ENCODE data around the gene TRAF1. TPM values are rescaled to one million over a fixed set of nuclear protein-coding genes. Genes with fewer than 3 reads are reported as not detected.

TRAF1 gene
- total and polyA plus RNA-seq, 10 of the 15 experiments (the other 5 are each of a cell fraction or from before 2014, with no cell fraction given) = 13.8 to 163 (median 128) TPM

DNA sequence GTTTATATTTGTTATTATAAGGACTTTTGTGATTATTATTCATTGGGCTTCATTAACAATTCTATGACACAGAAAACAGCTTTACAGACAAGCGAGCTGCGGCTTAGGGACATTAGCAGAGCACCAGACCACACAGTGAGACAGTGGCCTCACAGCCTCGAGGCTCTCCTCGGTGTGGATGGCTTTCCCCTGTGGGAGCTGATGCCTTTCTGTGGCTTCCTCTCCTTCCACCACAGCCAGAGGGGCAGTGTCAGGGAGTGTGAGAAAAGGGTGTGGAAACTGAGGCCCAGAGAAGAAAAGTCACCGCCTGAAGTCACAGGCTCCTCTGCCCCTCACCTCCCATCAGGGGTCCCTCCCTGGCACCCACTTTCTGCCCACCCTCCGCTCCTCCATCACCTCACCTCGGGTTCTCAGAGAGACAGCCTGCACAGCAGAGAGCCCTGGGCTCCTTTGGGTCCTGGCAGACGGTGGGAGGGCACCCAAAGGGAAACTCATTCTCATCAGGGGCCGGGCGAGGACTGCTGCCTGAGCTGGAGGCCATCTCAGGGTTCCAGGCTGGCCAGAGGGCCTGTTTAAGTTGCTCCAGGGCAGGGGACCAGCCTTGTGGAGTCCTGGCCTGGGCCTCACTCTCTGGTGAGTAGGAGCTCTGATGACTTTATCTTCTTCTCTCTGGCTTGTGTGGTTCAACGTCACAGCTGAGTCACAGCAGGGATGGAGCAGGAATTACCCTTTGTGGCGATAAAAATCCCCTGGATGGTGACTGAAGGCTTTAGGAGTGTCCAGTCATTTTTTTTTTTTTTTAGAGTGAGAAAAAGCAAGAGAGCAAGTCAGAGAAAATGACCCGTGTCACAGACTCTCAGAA lies 830 bp downstream of the TRAF1 start (continued):
- TF ChIP-seq ASH2L (IDR thresholded peaks at IDR 0.05; ENCODE audit: borderline replicate concordance, low read depth) = no peak
- peak; percentile 70; the same call in 1 of the 2 replicates for TF ChIP-seq EED (IDR thresholded peaks at IDR 0.05; ENCODE audit: low read depth)
- TF ChIP-seq BMI1 (IDR thresholded peaks at IDR 0.05; ENCODE audit: borderline replicate concordance) = no peak
- TF ChIP-seq, protein P1, sequence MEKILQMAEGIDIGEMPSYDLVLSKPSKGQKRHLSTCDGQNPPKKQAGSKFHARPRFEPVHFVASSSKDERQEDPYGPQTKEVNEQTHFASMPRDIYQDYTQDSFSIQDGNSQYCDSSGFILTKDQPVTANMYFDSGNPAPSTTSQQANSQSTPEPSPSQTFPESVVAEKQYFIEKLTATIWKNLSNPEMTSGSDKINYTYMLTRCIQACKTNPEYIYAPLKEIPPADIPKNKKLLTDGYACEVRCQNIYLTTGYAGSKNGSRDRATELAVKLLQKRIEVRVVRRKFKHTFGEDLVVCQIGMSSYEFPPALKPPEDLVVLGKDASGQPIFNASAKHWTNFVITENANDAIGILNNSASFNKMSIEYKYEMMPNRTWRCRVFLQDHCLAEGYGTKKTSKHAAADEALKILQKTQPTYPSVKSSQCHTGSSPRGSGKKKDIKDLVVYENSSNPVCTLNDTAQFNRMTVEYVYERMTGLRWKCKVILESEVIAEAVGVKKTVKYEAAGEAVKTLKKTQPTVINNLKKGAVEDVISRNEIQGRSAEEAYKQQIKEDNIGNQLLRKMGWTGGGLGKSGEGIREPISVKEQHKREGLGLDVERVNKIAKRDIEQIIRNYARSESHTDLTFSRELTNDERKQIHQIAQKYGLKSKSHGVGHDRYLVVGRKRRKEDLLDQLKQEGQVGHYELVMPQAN (conservative IDR thresholded peaks at IDR 0.05) = 0 out of 2 replicates have a peak, but pooled peaks have one; percentile 24
- peak; percentile 97 for TF ChIP-seq RELA (IDR thresholded peaks at IDR 0.05; ENCODE audit: borderline replicate concordance, partially characterized antibody)
- no peak for TF ChIP-seq SMARCA5 (IDR thresholded peaks at IDR 0.05)
- 0 out of 2 replicates have a peak, but pooled peaks have one; percentile 29 for TF ChIP-seq TARDBP (IDR thresholded peaks at IDR 0.05; ENCODE audit: borderline replicate concordance)
- TF ChIP-seq MTA3 (IDR thresholded peaks at IDR 0.05; ENCODE audit: borderline replicate concordance, low read length) = no peak
- peak; percentile 97 for TF ChIP-seq POLR2A (IDR thresholded peaks at IDR 0.05; ENCODE audit: low read depth, low read length)
- no peak for TF ChIP-seq NR2F1 (conservative IDR thresholded peaks at IDR 0.05)
- no peak; the same call in 1 of the 2 replicates for TF ChIP-seq WRNIP1 (IDR thresholded peaks at IDR 0.05; ENCODE audit: borderline replicate concordance, low read depth, low read length)
- TF ChIP-seq RCOR1 (conservative IDR thresholded peaks at IDR 0.05; ENCODE audit: low read depth, low read length) = 0 out of 2 replicates have a peak, but pooled peaks have one; percentile 16
- peak; percentile 94 for TF ChIP-seq CREM (IDR thresholded peaks at IDR 0.05; ENCODE audit: low read depth)
- no peak for TF ChIP-seq NR2C2 (IDR thresholded peaks at IDR 0.05; ENCODE audit: borderline replicate concordance, control insufficient read depth, insufficient read length, low read depth)
- TF ChIP-seq GATAD2B (conservative IDR thresholded peaks at IDR 0.05; ENCODE audit: low read depth) = peak; percentile 32; the same call in 1 of the 2 replicates
- TF ChIP-seq TCF7 (IDR thresholded peaks at IDR 0.05; ENCODE audit: borderline replicate concordance) = no peak
- peak; percentile 44; the same call in 1 of the 2 replicates for TF ChIP-seq SIN3A (IDR thresholded peaks at IDR 0.05; ENCODE audit: low read depth, low read length)
- peak; percentile 60; the same call in 1 of the 2 replicates for TF ChIP-seq NBN (IDR thresholded peaks at IDR 0.05)
- TF ChIP-seq FOXK2 (IDR thresholded peaks at IDR 0.05) = no peak
- TF ChIP-seq SMAD1 (IDR thresholded peaks at IDR 0.05; ENCODE audit: low read depth, partially characterized antibody) = peak; percentile 92
- TF ChIP-seq TAF1 (IDR thresholded peaks at IDR 0.05; ENCODE audit: borderline replicate concordance, low read depth, low read length) = peak; percentile 82
- no peak for TF ChIP-seq KDM1A (IDR thresholded peaks at IDR 0.05; ENCODE audit: borderline replicate concordance)
- TF ChIP-seq MTA2 (IDR thresholded peaks at IDR 0.05; ENCODE audit: low read depth) = 0 out of 2 replicates have a peak, but pooled peaks have one; percentile 32
- TF ChIP-seq, protein P2, sequence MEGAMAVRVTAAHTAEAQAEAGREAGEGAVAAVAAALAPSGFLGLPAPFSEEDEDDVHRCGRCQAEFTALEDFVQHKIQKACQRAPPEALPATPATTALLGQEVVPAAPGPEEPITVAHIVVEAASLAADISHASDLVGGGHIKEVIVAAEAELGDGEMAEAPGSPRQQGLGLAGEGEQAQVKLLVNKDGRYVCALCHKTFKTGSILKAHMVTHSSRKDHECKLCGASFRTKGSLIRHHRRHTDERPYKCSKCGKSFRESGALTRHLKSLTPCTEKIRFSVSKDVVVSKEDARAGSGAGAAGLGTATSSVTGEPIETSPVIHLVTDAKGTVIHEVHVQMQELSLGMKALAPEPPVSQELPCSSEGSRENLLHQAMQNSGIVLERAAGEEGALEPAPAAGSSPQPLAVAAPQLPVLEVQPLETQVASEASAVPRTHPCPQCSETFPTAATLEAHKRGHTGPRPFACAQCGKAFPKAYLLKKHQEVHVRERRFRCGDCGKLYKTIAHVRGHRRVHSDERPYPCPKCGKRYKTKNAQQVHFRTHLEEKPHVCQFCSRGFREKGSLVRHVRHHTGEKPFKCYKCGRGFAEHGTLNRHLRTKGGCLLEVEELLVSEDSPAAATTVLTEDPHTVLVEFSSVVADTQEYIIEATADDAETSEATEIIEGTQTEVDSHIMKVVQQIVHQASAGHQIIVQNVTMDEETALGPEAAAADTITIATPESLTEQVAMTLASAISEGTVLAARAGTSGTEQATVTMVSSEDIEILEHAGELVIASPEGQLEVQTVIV (IDR thresholded peaks at IDR 0.05; ENCODE audit: borderline replicate concordance, partially characterized antibody) = no peak
- TF ChIP-seq, protein P3, sequence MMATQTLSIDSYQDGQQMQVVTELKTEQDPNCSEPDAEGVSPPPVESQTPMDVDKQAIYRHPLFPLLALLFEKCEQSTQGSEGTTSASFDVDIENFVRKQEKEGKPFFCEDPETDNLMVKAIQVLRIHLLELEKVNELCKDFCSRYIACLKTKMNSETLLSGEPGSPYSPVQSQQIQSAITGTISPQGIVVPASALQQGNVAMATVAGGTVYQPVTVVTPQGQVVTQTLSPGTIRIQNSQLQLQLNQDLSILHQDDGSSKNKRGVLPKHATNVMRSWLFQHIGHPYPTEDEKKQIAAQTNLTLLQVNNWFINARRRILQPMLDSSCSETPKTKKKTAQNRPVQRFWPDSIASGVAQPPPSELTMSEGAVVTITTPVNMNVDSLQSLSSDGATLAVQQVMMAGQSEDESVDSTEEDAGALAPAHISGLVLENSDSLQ (IDR thresholded peaks at IDR 0.05) = peak; percentile 60
- TF ChIP-seq BHLHE40 (IDR thresholded peaks at IDR 0.05; ENCODE audit: borderline replicate concordance in 1 of 2, low read depth in 2 of 2, low read length in 1 of 2) = peak; percentile 36 to 69; a peak in 3 of 4 replicates
